Astrocyte of the spinal cord (primary cell): ENCODE results near the gene LDAH.

Experiments
- DNase-seq: peaks from one replicate; pipeline ENCODE4 v3.0.0; 2011; ENCODE audit warnings: low read depth, low spot score
- H3K4me3 ChIP-seq: 2 replicates; pipeline ENCODE4 v1.5.1; 2011; ENCODE audit warnings: low read depth, mild to moderate bottlenecking, low read length, moderate library complexity
- CTCF ChIP-seq: IDR thresholded peaks from 2 replicates; pipeline ENCODE4 v1.5.1; 2012; ENCODE audit warnings: low read depth, mild to moderate bottlenecking, low read length, inconsistent platforms
- in situ Hi-C: cut with HindIII; loops from 2 replicates; pipeline ENCODE4 v1.10.0; 2017; ENCODE audit warnings: low sequenced_read_pairs

Gene LDAH

DNA sequence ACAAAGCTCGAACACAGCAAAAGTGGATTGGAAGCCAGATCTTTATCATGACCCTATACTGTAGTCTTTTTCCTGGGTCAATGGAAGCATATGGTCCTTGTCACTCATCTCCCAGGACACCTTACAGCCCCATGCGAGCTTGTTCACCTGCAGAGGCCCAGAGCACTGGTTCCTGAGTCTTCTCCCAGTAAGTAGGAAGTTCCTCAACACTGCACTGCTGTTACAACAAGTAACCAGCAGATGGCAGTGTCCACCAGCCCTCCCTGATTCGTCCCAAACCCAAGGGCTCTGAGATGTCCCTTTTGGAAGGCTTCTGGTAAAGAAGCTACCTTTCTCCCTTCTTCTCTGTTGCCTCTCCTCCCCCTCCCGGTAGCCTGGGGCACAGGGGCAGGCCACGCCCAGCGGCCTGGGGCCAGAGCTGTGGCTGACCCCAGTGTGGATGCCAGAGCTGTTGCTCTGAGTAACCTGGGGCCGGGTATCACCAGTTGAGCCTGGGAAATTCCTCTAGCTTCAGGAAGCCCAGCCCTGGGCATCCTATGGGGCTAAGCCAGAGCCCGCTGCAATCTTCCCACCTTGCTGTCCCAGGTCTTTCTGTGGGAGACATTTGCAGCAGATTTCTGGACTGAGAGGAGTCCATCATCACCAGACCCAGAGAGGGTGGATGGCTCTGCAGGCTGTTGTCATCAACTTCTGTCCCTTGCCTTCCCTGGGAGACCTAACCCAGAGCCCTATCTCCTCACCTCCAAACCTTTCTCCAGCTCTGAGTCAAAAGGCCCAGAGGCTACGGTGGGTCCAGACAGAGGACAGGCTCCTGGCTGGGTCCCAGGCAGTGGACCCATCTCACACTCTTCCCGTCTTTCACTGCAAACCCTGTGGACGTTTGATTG is 161.2 kb downstream of the LDAH start:
- peak; percentile 98 for TF ChIP-seq CTCF
- H3K4me3 ChIP-seq: no peak overlapping the region
- peak; percentile 78 for DNase-seq
- in situ Hi-C loops: no loop called here

- no peak for TF ChIP-seq CTCF
- no peak for DNase-seq
- in situ Hi-C loops: no loop called here
- H3K4me3 ChIP-seq: no peak overlapping the region
Measured at GRCh38 chr2:20660506-20661420, 162.1 kb downstream of the LDAH start.

GRCh38 chr2:20657522-20658235 is 165.2 kb downstream of the LDAH start:
- no peak for DNase-seq
- in situ Hi-C loops: no loop called here
- H3K4me3 ChIP-seq: no peak overlapping the region
- TF ChIP-seq CTCF: no peak

GRCh38 chr2:20656561-20656960 is 166.3 kb downstream of the LDAH start:
- DNase-seq: no peak
- in situ Hi-C loops: no loop called here
- H3K4me3 ChIP-seq: no peak overlapping the region
- TF ChIP-seq CTCF: no peak

DNA sequence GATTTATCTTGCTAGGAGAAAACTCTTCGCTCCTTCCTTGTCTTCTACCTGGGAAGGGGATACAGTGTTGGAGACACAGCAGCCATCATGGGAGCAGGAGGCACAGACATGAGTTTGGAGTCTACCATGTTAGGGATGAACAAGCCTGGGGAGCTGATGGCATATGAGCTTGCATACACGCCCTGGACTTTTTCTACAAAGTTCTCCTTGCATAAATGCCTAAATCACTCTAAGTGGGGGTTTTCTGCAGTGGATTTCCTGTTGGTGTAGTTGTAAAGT is 168.4 kb downstream of the LDAH start:
- in situ Hi-C loops: no loop called here
- DNase-seq: no peak
- H3K4me3 ChIP-seq: no peak overlapping the region
- TF ChIP-seq CTCF: no peak
